NCI-H2107 (cell line): ENCODE results near the gene ADAMTS16.

Experiments used
- DNase-seq: peaks from one replicate; lab custom pipeline; 2025; lab: John Stamatoyannopoulos, UW

Gene ADAMTS16

GRCh38 chr5:5316334-5316733 is 176.2 kb downstream of the ADAMTS16 start:
- no peak for DNase-seq

- no peak for DNase-seq
These were observed 177.8 kb downstream of the ADAMTS16 start for GRCh38 chr5:5317976-5318375.

- no peak for DNase-seq
These were observed 178.5 kb downstream of the ADAMTS16 start for GRCh38 chr5:5318426-5319190.

- DNase-seq = no peak
These were observed 180.1 kb downstream of the ADAMTS16 start for GRCh38 chr5:5320062-5320805.

GRCh38 chr5:5321137-5321536 is 181.0 kb downstream of the ADAMTS16 start:
- DNase-seq = no peak

- no peak for DNase-seq
These were observed 183.4 kb downstream of the ADAMTS16 start for GRCh38 chr5:5323551-5323950.

- DNase-seq = no peak
These were observed 186.1 kb downstream of the ADAMTS16 start for GRCh38 chr5:5326115-5326758.

- no peak for DNase-seq
These were observed 187.0 kb downstream of the ADAMTS16 start for GRCh38 chr5:5327126-5327525.

GRCh38 chr5:5330728-5331452 is 190.8 kb downstream of the ADAMTS16 start:
- no peak for DNase-seq

GRCh38 chr5:5331848-5332247 is 191.7 kb downstream of the ADAMTS16 start:
- DNase-seq = no peak

- no peak for DNase-seq
These were observed 192.2 kb downstream of the ADAMTS16 start for GRCh38 chr5:5332287-5332686.

- no peak for DNase-seq
These were observed 195.0 kb downstream of the ADAMTS16 start for GRCh38 chr5:5335107-5335506.

- DNase-seq = no peak
These were observed 195.7 kb downstream of the ADAMTS16 start for GRCh38 chr5:5335700-5336264.

GRCh38 chr5:5339257-5339656 is 199.1 kb downstream of the ADAMTS16 start:
- no peak for DNase-seq

- no peak for DNase-seq
These were observed 200.1 kb downstream of the ADAMTS16 start for GRCh38 chr5:5340206-5340729.

- no peak for DNase-seq
These were observed 201.6 kb downstream of the ADAMTS16 start for GRCh38 chr5:5341531-5342292.

GRCh38 chr5:5342784-5343183 is 202.7 kb downstream of the ADAMTS16 start:
- no peak for DNase-seq

- DNase-seq = no peak
These were observed 203.4 kb downstream of the ADAMTS16 start for GRCh38 chr5:5343568-5343967.

GRCh38 chr5:5344051-5344571 is 204.0 kb downstream of the ADAMTS16 start:
- DNase-seq = no peak

- DNase-seq = no peak
These were observed 204.5 kb downstream of the ADAMTS16 start for GRCh38 chr5:5344606-5345005.

- no peak for DNase-seq
These were observed 207.3 kb downstream of the ADAMTS16 start for GRCh38 chr5:5347442-5347841.
